ENCODE data around the gene SLC16A9.

The SLC16A9 gene

GRCh38 chr10:59718257-59718656 lies 8.6 kb upstream of the SLC16A9 start:
- H4K20me1 ChIP-seq (ENCODE audit: insufficient read depth, low read length): no peaks in the 10 kb centered on the region
- H3K79me2 ChIP-seq (ENCODE audit: insufficient read depth, low read length): no peaks in the 10 kb centered on the region
- no peaks in the 10 kb centered on the region for H3K27me3 ChIP-seq (ENCODE audit: insufficient read depth, low read length)
- no peaks in the 10 kb centered on the region for H3F3A ChIP-seq (ENCODE audit: insufficient read depth, low read length)
- H3K36me3 ChIP-seq (ENCODE audit: insufficient read depth, low read length): no peaks in the 10 kb centered on the region
- no peaks in the 10 kb centered on the region for H3K9me3 ChIP-seq (ENCODE audit: low read length)
- H3K4me2 ChIP-seq (ENCODE audit: low read length): no peak overlapping the region
- H3K4me3 ChIP-seq (ENCODE audit: low read depth, low read length, poor library complexity, severe bottlenecking): no peak overlapping the region
- H3K9ac ChIP-seq (ENCODE audit: low read length): no peak overlapping the region
- no peak for TF ChIP-seq EZH2 (IDR thresholded peaks at IDR 0.05; ENCODE audit: borderline replicate concordance, low read length)
- TF ChIP-seq, protein P1, sequence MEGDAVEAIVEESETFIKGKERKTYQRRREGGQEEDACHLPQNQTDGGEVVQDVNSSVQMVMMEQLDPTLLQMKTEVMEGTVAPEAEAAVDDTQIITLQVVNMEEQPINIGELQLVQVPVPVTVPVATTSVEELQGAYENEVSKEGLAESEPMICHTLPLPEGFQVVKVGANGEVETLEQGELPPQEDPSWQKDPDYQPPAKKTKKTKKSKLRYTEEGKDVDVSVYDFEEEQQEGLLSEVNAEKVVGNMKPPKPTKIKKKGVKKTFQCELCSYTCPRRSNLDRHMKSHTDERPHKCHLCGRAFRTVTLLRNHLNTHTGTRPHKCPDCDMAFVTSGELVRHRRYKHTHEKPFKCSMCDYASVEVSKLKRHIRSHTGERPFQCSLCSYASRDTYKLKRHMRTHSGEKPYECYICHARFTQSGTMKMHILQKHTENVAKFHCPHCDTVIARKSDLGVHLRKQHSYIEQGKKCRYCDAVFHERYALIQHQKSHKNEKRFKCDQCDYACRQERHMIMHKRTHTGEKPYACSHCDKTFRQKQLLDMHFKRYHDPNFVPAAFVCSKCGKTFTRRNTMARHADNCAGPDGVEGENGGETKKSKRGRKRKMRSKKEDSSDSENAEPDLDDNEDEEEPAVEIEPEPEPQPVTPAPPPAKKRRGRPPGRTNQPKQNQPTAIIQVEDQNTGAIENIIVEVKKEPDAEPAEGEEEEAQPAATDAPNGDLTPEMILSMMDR (IDR thresholded peaks at IDR 0.05; ENCODE audit: low read length): no peak
- H3K4me1 ChIP-seq (ENCODE audit: insufficient read depth, low read length, severe bottlenecking): no peaks in the 10 kb centered on the region
- H3K27ac ChIP-seq (ENCODE audit: low read depth, low read length, poor library complexity, severe bottlenecking): no peak overlapping the region
- no peaks in the 10 kb centered on the region for H3K9me2 ChIP-seq (ENCODE audit: low read depth, low read length)
- no peak overlapping the region for H2AFZ ChIP-seq (ENCODE audit: low read length)

DNA sequence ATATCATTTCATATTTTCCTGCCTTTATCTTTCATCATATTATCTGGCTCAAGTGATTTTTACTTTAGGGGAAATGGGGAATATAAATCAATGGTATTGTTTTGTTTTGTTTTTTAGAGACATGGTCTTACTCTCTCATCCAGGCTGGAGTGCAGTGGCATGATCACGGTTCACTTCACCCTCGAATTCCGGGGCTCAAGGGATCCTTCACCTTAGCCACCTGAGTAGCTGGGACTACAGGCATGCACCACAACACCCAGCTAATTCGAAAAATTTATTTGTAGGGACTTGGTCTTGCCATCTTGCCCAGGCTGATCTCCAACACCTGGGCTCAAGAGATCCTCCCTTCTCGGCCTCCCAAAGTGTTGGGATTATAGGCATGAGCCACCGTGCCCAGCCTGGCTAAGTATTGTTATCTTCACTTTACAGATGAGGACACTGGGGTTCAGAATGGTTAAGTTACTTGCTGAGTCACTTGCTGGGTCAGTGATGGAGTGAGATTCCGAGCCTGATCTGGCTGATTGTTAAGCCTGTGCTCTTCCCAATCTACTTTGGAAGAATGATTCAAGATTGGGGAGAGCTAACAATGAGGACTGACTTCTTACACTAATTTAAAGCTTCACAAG lies 3.7 kb upstream of the SLC16A9 start:
- Histone ChIP-seq H3K4me1 (ENCODE audit: insufficient read depth, low read length, severe bottlenecking) (no peaks in the 10 kb centered on the region), H3K79me2 (ENCODE audit: insufficient read depth, low read length) (no peaks in the 10 kb centered on the region), H3K36me3 (ENCODE audit: insufficient read depth, low read length) (no peaks in the 10 kb centered on the region), H3K9me2 (ENCODE audit: low read depth, low read length) (no peaks in the 10 kb centered on the region), H3K27me3 (ENCODE audit: insufficient read depth, low read length) (no peaks in the 10 kb centered on the region), H3K9ac (ENCODE audit: low read length) (no peak overlapping the region), H3F3A (ENCODE audit: insufficient read depth, low read length) (no peaks in the 10 kb centered on the region), H2AFZ (ENCODE audit: low read length) (no peak overlapping the region), H3K4me2 (ENCODE audit: low read length) (no peak overlapping the region), H3K27ac (ENCODE audit: low read depth, low read length, poor library complexity, severe bottlenecking) (no peak overlapping the region), H3K9me3 (ENCODE audit: low read length) (no peaks in the 10 kb centered on the region), H4K20me1 (ENCODE audit: insufficient read depth, low read length) (no peaks in the 10 kb centered on the region), H3K4me3 (ENCODE audit: low read depth, low read length, poor library complexity, severe bottlenecking) (no peak overlapping the region)
- no peak for TF ChIP-seq EZH2 (IDR thresholded peaks at IDR 0.05; ENCODE audit: borderline replicate concordance, low read length)
- TF ChIP-seq, protein P1 (IDR thresholded peaks at IDR 0.05; ENCODE audit: low read length): no peak

- H3K27me3 ChIP-seq (ENCODE audit: insufficient read depth, low read length): no peaks in the 10 kb centered on the region
- H3K4me3 ChIP-seq (ENCODE audit: low read depth, low read length, poor library complexity, severe bottlenecking): no peak overlapping the region
Observed at GRCh38 chr10:59711871-59712494, 2.3 kb upstream of the SLC16A9 start.

More at GRCh38 chr10:59711871-59712494, 2.3 kb upstream of the SLC16A9 start:
- no peaks in the 10 kb centered on the region for H3K36me3 ChIP-seq (ENCODE audit: insufficient read depth, low read length)
- TF ChIP-seq EZH2 (IDR thresholded peaks at IDR 0.05; ENCODE audit: borderline replicate concordance, low read length): no peak
- TF ChIP-seq, protein P1 (IDR thresholded peaks at IDR 0.05; ENCODE audit: low read length): no peak
- no peaks in the 10 kb centered on the region for H3K9me3 ChIP-seq (ENCODE audit: low read length)
- no peaks in the 10 kb centered on the region for H3K79me2 ChIP-seq (ENCODE audit: insufficient read depth, low read length)
- no peak overlapping the region for H3K27ac ChIP-seq (ENCODE audit: low read depth, low read length, poor library complexity, severe bottlenecking)
- H3K4me2 ChIP-seq (ENCODE audit: low read length): no peak overlapping the region
- no peak overlapping the region for H3K9ac ChIP-seq (ENCODE audit: low read length)
- H3K9me2 ChIP-seq (ENCODE audit: low read depth, low read length): no peaks in the 10 kb centered on the region
- no peaks in the 10 kb centered on the region for H4K20me1 ChIP-seq (ENCODE audit: insufficient read depth, low read length)
- no peaks in the 10 kb centered on the region for H3F3A ChIP-seq (ENCODE audit: insufficient read depth, low read length)
- no peak overlapping the region for H2AFZ ChIP-seq (ENCODE audit: low read length)
- no peaks in the 10 kb centered on the region for H3K4me1 ChIP-seq (ENCODE audit: insufficient read depth, low read length, severe bottlenecking)
